GM06990 (cell line): ENCODE data around the gene CLIC5.

ENCODE experiments used
- DNase-seq: peaks from one replicate; pipeline ENCODE4 v3.0.0-alpha.2; 2011; ENCODE audit not compliant: insufficient read length; ENCODE audit errors: extremely low read depth
- H3K27me3 ChIP-seq: replicated peaks from 2 replicates; pipeline ENCODE4 v1.6.0; 2011; ENCODE audit warnings: low read length; ENCODE audit not compliant: control insufficient read depth, insufficient read depth
- H3K36me3 ChIP-seq: 2 replicates; pipeline ENCODE4 v1.5.1; 2011; ENCODE audit warnings: low read length; ENCODE audit not compliant: control insufficient read depth, insufficient read depth
- H3K4me3 ChIP-seq: replicated peaks from 2 replicates; pipeline ENCODE4 v1.5.1; 2011; ENCODE audit warnings: low read depth, mild to moderate bottlenecking, control low read depth, low read length
- TF ChIP-seq, protein P1 (sequence below): IDR thresholded peaks from 2 replicates; pipeline ENCODE4 v1.5.1; 2011; ENCODE audit warnings: low read length, control low read depth, mild to moderate bottlenecking, inconsistent platforms; ENCODE audit not compliant: insufficient read depth, poor library complexity, severe bottlenecking

The CLIC5 gene

GRCh38 chr6:46015119-46015968 is at the start of gene CLIC5:
Gene CLIC5 (minus strand): TSS chr6:46015860. CDS start chr6:46015542, 318 bp downstream.
- no peaks in the 10 kb centered on the region for H3K36me3 ChIP-seq
- H3K4me3 ChIP-seq: peak within 1 kb of the TSS; percentile 46
- peak; percentile 13 for DNase-seq
- TF ChIP-seq, protein P1, sequence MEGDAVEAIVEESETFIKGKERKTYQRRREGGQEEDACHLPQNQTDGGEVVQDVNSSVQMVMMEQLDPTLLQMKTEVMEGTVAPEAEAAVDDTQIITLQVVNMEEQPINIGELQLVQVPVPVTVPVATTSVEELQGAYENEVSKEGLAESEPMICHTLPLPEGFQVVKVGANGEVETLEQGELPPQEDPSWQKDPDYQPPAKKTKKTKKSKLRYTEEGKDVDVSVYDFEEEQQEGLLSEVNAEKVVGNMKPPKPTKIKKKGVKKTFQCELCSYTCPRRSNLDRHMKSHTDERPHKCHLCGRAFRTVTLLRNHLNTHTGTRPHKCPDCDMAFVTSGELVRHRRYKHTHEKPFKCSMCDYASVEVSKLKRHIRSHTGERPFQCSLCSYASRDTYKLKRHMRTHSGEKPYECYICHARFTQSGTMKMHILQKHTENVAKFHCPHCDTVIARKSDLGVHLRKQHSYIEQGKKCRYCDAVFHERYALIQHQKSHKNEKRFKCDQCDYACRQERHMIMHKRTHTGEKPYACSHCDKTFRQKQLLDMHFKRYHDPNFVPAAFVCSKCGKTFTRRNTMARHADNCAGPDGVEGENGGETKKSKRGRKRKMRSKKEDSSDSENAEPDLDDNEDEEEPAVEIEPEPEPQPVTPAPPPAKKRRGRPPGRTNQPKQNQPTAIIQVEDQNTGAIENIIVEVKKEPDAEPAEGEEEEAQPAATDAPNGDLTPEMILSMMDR: peak; percentile 1
- H3K27me3 ChIP-seq: peaks cover 6% of the 10 kb centered on the region

- Histone ChIP-seq H3K36me3 (no peaks in the 10 kb centered on the region), H3K4me3 (no peak overlapping the region), H3K27me3 (no peaks in the 10 kb centered on the region; the same call in 1 of the 2 replicates)
- DNase-seq: no peak
- TF ChIP-seq, protein P1: no peak
Observed at GRCh38 chr6:46062991-46063390, 47.3 kb upstream of the CLIC5 start.

GRCh38 chr6:46062312-46062711 is 46.7 kb upstream of the CLIC5 start:
- TF ChIP-seq, protein P1: no peak
- Histone ChIP-seq H3K4me3 (no peak overlapping the region), H3K36me3 (no peaks in the 10 kb centered on the region), H3K27me3 (no peaks in the 10 kb centered on the region; the same call in 1 of the 2 replicates)
- DNase-seq: no peak

- no peaks in the 10 kb centered on the region for H3K36me3 ChIP-seq
- no peaks in the 10 kb centered on the region; the same call in 1 of the 2 replicates for H3K27me3 ChIP-seq
- TF ChIP-seq, protein P1: no peak
- no peak for DNase-seq
- H3K4me3 ChIP-seq: no peak overlapping the region
Observed at GRCh38 chr6:46061497-46061896, 45.8 kb upstream of the CLIC5 start.

DNA sequence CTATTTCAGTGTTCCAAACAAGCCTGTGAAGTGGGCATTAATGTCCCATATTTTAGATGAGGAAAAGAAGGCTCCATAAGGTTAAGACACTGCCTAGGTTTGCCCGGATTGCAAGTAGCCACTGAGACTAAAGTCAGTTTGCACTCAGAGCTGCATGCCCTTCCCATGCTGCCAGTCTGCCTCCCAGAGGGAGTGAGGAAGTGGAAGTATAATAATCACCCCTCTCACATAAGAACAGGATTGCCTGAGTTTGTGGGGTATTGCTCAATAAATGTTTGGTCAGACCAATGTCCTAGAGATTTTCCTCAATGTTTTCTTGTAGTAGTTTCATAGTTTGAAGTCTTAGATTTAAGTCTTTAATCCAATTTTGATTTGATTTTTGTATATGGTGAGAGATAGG is 43.9 kb upstream of the CLIC5 start:
- DNase-seq: no peak
- Histone ChIP-seq H3K27me3 (no peaks in the 10 kb centered on the region; the same call in 1 of the 2 replicates), H3K4me3 (no peak overlapping the region), H3K36me3 (no peaks in the 10 kb centered on the region)
- TF ChIP-seq, protein P1: no peak
